HK-2 (cell line): ENCODE measurements around the gene LMNB1.
A peak's percentile ranks its signal among the peaks of the same experiment; 100 is the strongest.

Experiments used
- DNase-seq: peaks from one replicate; pipeline ENCODE4 v3.0.0-alpha.2; 2018; ENCODE audit not compliant: unreplicated experiment

LMNB1 gene

DNA sequence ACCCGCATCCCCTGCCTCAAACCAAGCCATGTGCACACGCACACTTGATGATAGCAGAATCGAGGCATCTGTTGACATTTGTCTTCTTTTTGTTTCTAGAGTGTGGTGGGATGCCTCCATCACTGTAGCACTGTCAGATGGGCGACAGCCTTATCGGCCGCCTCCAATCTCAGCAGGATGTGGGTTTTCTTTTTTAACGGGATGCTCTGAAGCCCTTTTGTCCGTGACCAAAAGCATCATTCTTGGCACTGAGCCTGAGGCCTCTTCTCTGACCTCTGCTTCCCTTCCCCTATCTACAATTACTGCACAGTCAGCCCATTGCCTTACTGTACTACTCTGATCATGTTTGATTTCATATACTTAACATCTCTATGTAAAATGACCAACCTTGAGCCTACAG is 78.3 kb downstream of the LMNB1 start:
- DNase-seq: no peak

DNA sequence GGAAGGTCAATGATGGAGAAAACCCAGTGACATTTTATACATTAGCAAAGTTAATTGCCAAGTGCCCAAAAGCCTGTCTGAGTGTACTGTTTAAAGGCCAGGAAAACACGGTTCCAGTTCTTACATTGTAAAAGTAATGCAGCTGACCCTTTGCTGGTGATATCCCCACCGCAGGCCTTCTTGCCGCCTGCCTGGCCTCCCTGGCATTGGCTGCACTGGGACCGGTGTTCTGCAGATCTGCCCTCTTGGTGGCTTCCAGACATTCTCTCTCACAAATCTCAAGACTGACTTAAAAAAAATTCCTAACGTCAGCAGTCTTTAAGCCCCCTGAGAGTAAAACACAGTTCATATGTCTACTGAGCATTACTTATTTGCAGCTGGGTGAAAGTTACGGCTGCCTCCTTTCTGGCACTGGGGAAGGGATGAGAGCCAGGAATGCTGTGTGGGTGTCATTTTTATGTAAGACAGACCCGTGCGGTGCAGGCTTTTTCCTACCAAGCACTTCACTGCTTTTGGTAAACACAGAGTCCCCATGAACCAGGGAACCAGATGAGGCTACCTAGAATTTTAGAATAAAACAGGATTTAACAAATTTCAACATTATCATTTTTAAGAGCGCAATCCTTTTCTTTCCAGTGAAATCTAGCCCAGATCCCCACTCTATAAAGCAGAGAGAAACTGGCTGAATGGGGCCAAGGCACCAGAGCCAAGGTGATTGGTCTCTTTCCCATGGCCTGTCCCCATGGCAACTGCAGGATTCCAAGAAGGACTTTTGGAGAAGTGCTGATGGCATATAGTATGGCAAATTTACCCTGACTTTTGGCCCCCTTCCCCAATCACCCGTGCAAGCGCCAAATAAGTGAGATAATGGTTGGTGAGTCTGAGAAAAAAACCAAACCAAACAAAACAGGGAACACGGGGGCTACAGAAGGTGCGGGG is 80.8 kb downstream of the LMNB1 start:
- DNase-seq: no peak

DNA sequence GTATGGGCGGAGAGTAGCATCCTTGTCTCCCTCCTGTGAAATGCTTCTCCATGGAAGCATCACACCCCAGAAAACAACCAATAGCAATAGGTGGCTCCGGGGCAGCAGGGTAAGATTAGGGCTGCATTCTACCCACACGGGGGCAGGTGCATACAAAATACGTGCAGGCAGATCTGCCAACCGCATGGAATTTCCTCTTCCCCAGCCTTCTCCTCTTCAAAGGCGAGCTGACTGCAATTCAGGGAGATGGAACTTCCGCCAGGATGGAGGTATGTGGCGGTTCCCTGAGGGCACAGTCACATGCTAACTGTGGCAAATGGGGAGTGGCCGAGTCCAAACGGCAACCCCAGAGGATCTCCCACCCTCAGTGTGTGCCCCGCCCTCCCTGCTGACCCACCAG is 81.5 kb downstream of the LMNB1 start:
- no peak for DNase-seq

DNA sequence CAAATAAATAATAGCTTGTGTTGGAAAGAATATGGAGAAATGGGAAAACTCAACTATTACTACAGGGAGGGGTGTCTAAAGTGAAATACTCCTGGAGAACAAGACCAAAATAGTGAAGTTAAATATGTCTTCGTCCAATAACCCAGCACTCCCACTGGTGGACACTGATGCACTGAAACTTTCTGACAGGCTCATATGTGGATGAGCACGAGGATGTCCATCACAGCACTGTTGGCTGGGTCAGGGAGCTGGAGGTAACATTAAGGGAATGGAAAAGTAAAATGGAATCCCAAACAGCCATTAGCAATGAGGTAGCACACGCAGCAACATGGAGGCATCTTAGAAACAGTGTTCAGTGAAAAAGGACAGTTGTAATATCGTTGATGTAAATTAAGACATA is 86.5 kb downstream of the LMNB1 start:
- DNase-seq: no peak

DNA sequence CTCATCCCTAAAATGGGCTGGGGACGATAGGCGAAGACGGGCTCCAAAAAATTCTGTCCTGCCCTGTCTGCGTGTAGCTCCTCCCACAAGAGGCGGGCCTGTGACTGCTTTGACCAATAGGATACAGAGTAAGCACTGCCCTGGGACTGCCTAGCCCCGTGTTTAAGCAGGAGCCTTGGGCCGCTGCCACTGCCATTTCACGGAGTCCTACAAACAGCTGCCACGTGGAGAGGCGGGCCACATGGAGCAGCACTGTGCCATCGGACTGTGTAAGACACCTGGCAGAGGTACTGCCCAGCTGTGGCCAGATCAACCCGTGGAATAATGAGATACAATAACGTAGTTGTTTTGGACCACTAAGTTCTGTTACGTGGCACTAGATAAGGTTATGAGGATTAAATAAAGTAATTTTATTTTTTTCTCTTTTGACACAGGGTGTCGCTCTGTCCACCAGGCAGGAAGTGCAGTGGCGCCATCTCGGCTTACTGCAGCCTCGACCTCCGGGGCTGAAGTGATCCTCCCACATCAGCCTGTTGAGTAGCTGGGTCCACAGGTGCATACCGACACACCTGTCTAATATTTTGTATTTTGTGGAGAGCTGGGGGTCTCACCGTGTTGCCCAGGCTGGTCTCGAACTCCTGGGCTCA is 87.2 kb downstream of the LMNB1 start:
- no peak for DNase-seq

DNA sequence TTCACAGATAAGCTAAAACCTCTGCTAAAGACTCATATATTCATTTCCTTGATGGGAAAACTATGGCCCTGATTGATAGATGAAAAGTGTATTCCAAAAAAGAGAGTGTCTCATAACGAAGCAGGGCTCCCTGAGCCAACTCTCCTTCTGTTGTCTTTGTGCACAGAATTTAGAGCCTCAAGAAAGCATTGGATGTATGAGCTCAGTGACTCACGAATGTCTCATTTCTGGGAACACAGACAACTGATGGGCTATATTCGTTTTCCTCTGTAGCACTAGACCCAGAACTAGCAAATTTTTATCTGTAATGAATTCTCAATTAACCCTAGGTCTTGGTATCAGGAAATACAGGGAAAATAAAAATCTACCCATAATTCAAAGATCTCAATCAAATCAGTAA is 88.4 kb downstream of the LMNB1 start:
- no peak for DNase-seq

DNA sequence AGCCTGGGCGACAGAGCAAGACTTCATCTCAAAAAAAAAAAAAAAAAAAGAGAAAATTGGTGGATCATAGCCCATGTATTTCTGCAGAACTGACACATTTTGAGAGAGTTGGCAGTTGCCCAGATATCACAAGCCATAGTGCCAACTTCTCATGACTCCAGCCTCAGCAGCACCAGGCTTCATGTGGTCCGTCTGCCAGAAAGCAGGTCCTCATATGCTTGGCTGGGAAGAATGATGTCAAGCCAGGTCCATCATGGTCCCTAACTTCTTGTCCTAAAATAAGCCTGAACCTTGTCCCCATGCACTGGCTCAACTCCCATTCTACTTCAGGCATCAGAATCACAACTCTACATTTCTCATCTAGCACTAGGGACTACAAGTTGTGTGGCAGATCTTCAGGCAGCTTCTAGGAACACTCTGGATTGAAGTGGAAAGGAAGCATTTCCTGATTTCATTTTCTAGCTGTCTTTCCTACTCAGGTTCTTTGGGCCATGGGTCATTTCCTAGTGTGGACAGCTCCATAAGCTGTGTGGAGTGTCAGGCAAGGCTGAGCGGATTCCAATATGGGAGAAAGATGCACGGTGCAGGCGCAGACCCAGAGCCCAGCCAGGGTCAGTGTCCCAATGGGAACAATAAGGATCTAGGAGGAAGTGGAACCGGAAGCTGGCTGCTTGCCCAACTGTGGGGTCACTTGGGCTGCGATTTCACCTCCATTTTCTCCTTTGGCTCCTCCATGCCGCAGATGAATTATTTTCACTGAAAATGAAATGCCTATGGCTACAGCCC is 90.1 kb downstream of the LMNB1 start:
- no peak for DNase-seq

DNA sequence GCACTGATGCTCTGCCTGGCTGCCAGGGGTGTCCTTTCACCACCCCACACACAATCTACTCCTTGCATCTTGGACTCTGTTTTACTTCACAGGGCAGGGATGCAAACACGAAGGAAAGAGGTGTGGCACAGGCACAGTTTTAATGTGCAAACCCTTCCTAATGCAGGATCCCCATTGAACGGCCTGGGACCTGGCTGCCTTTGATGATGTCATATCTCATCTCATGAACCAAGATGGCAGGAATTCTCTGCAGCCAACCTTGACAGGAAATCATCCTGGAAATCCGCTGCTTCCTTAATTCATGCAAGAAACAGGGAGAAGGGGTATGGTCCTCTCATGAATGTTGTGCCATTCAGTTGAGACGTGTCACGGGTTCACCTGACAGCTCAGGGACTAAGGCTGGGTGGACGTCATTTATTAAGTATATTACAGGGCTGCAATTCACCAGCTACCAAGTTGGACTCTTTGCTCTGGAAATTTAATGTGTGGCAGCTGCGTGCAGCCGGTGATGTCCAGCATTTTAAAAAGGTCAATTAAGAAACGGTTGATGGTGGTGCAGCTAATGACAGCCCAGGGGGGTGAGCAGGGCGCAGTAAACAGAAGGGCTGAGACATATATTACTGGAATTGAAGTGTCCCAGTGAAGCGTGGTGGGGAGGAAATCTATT is 91.5 kb downstream of the LMNB1 start:
- DNase-seq: no peak

DNA sequence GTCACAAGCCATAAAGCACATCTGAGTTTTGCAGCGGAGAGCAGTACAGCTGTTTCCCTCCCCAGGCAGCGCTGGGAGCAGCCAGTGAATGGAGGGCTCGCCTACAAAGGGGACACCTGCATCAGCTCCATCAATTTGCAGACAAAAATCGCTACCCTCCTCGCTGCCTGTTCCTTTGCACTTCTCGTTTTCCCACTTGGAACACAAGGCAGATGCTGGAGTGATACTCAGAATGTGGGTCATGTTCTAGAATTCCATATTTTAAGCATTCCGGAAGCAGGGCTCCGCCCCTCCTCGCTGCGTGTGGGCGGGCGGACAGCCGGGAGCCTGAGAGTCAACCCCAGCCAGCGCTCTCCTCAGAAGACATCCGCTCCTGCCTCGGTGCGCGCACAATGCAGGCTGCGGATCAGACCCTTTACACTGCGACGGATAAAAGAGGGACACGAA is 92.1 kb downstream of the LMNB1 start:
- DNase-seq: no peak

DNA sequence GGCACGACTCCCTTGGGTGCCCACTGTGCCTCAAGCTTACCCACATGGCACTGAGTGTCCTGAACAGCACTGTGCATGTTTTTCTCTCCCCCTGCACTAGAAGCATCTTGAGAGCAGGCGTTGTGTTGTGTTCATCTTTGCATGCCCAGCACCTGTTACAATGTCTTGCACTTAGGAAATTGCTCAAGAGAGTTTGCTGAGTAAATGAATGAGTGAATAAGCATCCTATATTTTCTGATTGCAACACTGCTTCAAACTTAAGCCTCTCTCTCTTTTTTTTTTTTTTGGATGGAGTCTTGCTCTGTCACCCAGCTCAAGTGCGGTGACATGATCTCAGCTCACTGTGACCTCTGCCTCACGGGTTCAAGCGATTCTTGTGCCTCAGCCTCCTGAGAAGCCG is 94.5 kb downstream of the LMNB1 start:
- DNase-seq: no peak

DNA sequence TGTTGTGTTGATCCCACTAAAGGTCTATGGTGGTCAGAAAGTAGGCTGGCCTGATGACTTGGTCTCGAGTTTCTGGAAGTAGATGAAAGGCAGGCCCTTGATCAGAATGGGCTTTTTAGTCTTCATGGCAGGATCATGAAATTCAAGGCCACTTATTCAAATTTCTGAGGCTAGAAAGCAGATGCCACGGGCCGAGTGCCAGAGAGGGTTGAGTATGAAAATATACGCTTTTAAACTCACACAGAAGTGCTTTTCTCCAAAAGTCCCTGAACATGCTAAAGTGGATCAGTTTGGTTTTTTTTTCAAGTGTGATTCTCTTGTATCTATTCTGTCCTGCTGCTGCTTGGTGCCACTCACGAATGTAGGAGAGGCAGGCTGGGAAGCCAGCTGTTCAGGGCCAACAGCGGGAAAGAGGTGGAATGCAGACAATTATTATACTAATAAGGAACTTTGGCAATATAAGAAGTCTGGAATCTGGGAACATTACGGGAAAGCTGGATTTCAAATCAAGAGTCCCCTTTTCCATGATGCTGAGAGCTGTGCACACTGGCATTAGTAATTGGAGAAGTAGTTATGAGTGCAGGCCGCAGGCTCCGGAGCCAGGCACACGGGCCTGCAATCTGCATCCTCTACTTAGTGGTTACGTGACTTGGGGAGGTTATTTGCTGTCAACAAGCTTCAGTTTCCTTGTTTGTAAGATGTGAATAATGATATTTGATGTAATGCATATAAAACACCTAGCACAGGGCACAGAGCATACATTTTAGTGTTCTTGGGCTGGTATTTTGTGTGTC is 95.8 kb downstream of the LMNB1 start:
- DNase-seq: no peak

DNA sequence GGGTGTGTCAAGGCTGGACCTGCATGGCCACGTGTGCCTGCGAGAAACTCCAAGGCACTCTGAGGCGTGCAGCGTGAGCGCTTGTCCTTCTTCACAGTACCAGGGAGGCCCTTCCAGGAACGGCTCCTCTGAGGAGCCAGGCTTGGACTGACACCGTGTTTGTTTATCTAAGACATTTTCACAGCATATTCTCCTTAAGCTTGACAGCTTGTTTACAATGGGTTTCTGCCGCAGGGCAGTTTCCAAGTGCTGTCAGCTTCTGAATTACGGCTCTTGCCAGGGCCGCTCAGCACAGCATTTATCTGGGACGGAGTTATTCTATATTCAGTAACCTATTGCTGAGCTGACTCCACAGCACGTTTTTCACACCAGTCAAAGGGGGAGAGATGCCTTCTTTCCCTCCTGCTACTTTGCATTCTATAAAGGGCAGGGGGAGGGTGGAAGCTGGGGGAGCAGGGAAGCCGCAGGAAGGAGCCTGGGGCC is 98.4 kb downstream of the LMNB1 start:
- no peak for DNase-seq

DNA sequence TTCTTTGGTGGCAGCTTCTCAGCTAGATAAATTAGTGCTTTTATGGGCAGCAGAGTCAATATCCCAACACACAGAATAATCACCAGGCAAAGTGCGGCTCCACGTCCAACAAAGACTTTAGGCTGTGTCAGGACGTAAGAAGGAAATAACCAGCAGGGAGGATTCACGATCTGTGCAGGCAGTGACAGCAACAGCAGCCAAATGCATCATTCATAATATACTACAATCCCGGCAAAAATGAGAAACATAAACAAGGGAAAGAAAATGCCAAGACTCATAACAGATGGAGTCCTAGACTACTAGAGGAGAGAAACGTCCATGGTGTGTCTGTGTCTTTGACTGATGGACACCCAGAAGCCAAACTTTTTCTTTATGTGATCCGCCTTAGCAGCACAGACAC is 100.7 kb downstream of the LMNB1 start:
- DNase-seq: no peak

DNA sequence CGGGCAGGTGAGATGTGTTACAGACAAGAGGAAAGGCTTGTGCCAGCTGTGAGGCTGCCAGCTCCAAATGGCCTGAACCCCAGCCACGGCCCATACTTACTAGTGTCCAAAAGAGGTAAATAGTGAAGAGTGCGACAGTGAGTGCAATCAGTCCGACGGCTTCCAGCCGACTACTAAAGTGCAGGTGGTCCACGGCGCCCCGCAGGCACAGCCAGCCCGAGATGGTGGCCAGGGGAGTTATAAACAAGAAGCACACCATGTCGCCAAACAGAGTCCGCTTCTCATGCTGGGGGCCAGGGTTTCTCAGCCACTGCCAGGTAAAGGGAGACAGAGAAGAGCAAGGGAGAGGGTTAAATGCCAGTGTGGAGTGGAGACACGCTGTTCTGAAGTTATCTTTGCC is 101.1 kb downstream of the LMNB1 start:
- DNase-seq: no peak

DNA sequence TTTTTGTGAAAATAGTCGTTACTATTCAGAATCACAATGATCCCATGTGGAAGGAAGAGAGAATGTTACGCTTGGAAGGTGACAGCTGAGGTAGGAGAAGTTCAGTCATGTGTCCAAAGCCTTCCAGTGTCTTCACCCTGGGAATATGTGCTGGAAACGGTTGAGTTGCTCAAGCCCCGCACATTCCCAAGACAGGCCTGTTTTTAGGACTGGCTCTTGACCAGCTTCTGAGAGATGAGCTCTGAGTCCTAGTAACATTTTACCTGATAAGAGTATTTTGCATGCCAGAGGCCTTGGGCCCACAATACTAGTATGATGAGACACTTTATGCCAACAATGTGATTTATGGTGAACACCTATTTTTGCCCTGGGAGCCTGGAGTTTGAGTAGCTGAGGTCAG is 101.7 kb downstream of the LMNB1 start:
- no peak for DNase-seq

DNA sequence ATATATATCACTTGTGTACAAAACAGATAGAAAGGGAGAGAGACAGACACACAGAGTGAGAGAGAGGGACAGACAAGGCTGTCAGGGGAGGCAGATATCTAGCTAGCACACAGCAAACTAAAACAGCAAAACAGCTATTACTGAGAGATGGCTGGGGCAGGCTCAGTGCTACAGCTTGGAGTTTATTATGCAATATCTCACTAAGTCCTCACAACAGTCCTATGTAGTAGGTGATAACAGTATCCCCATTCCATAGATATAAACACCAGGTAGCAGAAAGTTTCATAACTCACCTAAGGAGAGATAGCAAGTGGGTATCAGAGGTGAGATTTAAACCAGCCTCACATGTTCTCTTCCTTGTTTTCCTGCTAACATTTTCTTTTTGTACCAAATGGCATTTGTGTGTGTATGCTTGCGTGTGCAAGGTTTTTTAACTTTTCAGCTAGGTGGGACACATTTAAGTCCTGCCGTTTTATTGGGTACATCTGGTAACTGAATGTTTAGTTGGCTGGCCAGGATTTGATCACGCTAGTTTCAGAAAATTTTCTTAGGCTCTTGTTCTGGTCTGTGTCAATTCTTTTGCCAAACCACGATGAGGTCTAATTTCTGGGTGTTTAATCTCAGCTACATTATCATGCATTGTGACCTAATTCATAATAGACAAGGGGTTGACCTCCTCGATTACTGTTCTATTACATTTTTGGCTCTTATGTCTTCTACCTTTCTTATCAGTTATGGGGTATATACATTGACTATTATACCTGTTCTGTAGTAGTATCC is 105.1 kb downstream of the LMNB1 start:
- DNase-seq: no peak

DNA sequence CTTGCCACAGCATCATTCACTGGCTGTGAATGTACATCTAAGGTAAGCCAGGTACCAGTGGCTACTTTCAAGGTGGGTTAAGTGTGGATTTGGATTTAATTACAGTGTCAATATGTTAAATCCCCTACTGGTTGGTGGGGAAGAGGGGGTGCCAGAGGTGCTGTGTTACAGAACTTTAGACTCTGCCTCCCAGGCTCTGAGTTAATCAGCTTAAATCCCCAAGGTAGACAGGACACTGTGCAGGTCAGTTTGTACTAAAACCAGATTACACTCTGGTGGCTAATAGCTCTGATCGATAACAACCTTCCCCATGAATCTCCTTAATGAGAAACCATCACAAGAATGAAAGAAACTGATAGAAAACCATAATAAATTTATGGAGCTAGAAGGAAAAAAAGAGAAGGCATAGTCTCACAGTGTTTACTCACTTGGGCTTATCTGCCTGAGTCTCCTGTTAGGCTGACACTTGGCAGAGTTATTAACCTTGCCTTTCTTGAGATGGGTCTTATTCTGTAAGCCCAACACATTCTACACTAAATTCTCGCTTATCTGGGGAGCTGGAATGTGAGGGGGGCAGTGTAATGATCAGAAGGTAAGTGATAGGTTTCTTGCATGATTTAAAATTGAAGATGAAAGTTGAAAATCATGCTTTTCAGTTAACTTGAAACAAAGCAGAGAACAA is 106.8 kb downstream of the LMNB1 start:
- no peak for DNase-seq

DNA sequence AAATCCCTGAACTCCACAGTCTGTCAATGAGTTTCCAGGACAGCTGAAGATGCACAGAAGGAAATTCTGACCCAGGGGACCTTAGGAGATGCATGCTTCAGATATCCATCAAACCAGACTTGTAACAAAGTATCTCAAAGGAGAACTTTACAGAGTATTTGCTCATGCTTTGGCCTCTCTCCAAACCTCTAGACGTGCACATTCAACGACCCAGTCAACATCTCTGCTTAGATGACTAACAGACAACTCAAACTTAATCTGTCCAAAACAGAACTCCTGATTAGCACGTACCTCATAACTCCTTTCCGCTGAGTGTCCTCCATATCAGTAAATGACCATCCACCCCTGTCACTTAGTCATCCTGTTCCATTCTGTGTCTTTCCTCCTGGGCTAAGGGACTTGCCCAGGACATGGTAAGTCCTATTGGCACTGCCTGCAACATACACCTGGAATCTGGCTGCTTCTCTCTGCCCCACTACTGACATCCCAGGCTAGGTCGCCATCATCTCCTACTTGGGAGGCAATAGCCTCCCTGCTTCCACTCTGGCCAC is 107.4 kb downstream of the LMNB1 start:
- peak; percentile 29 for DNase-seq
